WTC11 (cell line): ENCODE data around the gene TANGO6.

Source experiments
- CBFB ChIP-seq: sonication (generic); formaldehyde crosslinking; IDR thresholded peaks from 2 replicates; pipeline ENCODE4 v1.8.1; 2022; ENCODE audit warnings: mild to moderate bottlenecking, low read depth, missing genetic modification reagents
- CREM ChIP-seq: sonication (generic); formaldehyde crosslinking; IDR thresholded peaks from 2 replicates; pipeline ENCODE4 v1.8.1; 2022; ENCODE audit warnings: mild to moderate bottlenecking, missing genetic modification reagents, moderate library complexity
- EMX1 ChIP-seq: fragments of 250-450 bp; sonication (Bioruptor Pico); IDR thresholded peaks from 2 replicates; pipeline ENCODE4 v1.8.0; 2021; ENCODE audit warnings: mild to moderate bottlenecking
- ESRRA ChIP-seq: sonication (generic); formaldehyde crosslinking; IDR thresholded peaks from 2 replicates; pipeline ENCODE4 v1.8.1; 2022; ENCODE audit warnings: mild to moderate bottlenecking, missing genetic modification reagents, borderline replicate concordance
- ETV6 ChIP-seq: sonication (generic); formaldehyde crosslinking; IDR thresholded peaks from 2 replicates; pipeline ENCODE4 v1.8.1; 2022; ENCODE audit warnings: mild to moderate bottlenecking, missing genetic modification reagents
- MXD4 ChIP-seq: fragments of 250-450 bp; sonication (Bioruptor Pico); IDR thresholded peaks from 2 replicates; pipeline ENCODE4 v1.8.0; 2021; ENCODE audit warnings: mild to moderate bottlenecking, moderate library complexity, borderline replicate concordance
- MYBL2 ChIP-seq: sonication (generic); formaldehyde crosslinking; IDR thresholded peaks from 2 replicates; pipeline ENCODE4 v1.8.1; 2023; ENCODE audit warnings: mild to moderate bottlenecking, moderate library complexity, missing genetic modification reagents
- NR3C1 ChIP-seq: sonication (generic); formaldehyde crosslinking; conservative IDR thresholded peaks from 2 replicates; pipeline ENCODE4 v1.8.1; 2023; ENCODE audit warnings: low read depth, mild to moderate bottlenecking, missing genetic modification reagents
- OVOL2 ChIP-seq: fragments of 250-450 bp; sonication (Bioruptor Pico); IDR thresholded peaks from 2 replicates; pipeline ENCODE4 v1.9.0; 2021; ENCODE audit warnings: mild to moderate bottlenecking, borderline replicate concordance
- RELA ChIP-seq: sonication (generic); formaldehyde crosslinking; IDR thresholded peaks from 2 replicates; pipeline ENCODE4 v1.8.1; 2022; ENCODE audit warnings: missing genetic modification reagents, mild to moderate bottlenecking, borderline replicate concordance
- SP1 ChIP-seq: sonication (generic); formaldehyde crosslinking; conservative IDR thresholded peaks from 2 replicates; pipeline ENCODE4 v1.8.1; 2022; ENCODE audit warnings: missing genetic modification reagents
- TF ChIP-seq, protein P1 (sequence below): sonication (generic); formaldehyde crosslinking; IDR thresholded peaks from 2 replicates; pipeline ENCODE4 v1.8.0; 2022; ENCODE audit warnings: mild to moderate bottlenecking, missing genetic modification reagents
- TF ChIP-seq, protein P2 (sequence below): fragments of 200-600 bp; IDR thresholded peaks from 2 replicates; pipeline ENCODE4 v1.8.0; 2022; ENCODE audit warnings: antibody characterized with exemption
- TF ChIP-seq, protein P3 (sequence below): sonication (generic); formaldehyde crosslinking; IDR thresholded peaks from 2 replicates; pipeline ENCODE4 v1.8.1; 2022; ENCODE audit warnings: mild to moderate bottlenecking, moderate library complexity, missing genetic modification reagents

DNA sequence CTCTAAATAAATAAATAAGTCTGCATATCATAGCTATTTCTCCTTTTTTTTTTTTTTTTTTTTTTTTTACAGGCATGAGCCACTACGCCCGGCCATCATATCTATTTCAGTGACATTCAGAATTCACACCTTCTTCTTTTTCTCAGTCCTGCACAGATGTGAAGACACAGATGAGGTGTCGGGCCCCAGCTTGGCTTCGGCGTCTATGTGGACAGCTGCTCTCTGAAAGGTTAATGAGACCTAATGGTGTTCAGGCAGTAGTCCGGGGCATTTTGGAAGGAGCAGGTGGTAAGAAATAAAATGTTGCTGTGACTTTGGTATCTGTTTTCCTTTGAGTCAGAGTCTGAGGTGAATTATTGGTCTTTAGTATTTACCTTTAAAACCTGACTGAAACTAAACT, 23.6 kb downstream of the TANGO6 start:
- TF ChIP-seq, protein P1, sequence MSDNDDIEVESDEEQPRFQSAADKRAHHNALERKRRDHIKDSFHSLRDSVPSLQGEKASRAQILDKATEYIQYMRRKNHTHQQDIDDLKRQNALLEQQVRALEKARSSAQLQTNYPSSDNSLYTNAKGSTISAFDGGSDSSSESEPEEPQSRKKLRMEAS = no peak
- TF ChIP-seq, protein P2, sequence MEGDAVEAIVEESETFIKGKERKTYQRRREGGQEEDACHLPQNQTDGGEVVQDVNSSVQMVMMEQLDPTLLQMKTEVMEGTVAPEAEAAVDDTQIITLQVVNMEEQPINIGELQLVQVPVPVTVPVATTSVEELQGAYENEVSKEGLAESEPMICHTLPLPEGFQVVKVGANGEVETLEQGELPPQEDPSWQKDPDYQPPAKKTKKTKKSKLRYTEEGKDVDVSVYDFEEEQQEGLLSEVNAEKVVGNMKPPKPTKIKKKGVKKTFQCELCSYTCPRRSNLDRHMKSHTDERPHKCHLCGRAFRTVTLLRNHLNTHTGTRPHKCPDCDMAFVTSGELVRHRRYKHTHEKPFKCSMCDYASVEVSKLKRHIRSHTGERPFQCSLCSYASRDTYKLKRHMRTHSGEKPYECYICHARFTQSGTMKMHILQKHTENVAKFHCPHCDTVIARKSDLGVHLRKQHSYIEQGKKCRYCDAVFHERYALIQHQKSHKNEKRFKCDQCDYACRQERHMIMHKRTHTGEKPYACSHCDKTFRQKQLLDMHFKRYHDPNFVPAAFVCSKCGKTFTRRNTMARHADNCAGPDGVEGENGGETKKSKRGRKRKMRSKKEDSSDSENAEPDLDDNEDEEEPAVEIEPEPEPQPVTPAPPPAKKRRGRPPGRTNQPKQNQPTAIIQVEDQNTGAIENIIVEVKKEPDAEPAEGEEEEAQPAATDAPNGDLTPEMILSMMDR = no peak
- TF ChIP-seq ESRRA (CRISPR knock-in tag) (no peak), NR3C1 (CRISPR knock-in tag) (no peak), MYBL2 (CRISPR knock-in tag) (no peak), CBFB (CRISPR knock-in tag) (no peak), MXD4 (CRISPR knock-in tag) (no peak), EMX1 (CRISPR knock-in tag) (no peak), CREM (no peak), RELA (CRISPR knock-in tag) (no peak), ETV6 (CRISPR knock-in tag) (no peak), OVOL2 (CRISPR knock-in tag) (no peak), SP1 (CRISPR knock-in tag) (no peak)
- TF ChIP-seq, protein P3, sequence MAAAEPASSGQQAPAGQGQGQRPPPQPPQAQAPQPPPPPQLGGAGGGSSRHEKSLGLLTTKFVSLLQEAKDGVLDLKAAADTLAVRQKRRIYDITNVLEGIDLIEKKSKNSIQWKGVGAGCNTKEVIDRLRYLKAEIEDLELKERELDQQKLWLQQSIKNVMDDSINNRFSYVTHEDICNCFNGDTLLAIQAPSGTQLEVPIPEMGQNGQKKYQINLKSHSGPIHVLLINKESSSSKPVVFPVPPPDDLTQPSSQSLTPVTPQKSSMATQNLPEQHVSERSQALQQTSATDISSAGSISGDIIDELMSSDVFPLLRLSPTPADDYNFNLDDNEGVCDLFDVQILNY (CRISPR knock-in tag) = no peak
